CD4-positive, alpha-beta memory T cell (primary cell): ENCODE data around the gene ARF3. TPM values are rescaled to one million over a fixed set of nuclear protein-coding genes. Genes with fewer than 3 reads are reported as not detected.
A peak's percentile ranks its signal among the peaks of the same experiment; 100 is the strongest.
"Not testable (repeated sequence)": the region's sequence is repeated elsewhere in the genome, so short reads cannot be mapped to it uniquely, and the experiment has no call there.

Experiments used
- CTCF ChIA-PET: fragments of 350-600 bp; sonication (Branson Sonifier 250); formaldehyde crosslinking; loops from one replicate; lab custom pipeline; 2021; ENCODE audit warnings: inconsistent platforms; ENCODE audit not compliant: partially characterized antibody; lab: Charles Lee
- POLR2A ChIA-PET: fragments of 350-600 bp; sonication (Branson Sonifier 250); formaldehyde crosslinking; loops from one replicate; lab custom pipeline; 2021; ENCODE audit not compliant: partially characterized antibody; lab: Charles Lee
- DNase-seq, 5 donors: peaks; one replicate each; pipeline versions ENCODE4 v3.0.0 to v3.0.0-alpha.2; 2020 to 2022; ENCODE audit warnings: mixed read lengths in 1 of 5
- H3K27ac ChIP-seq: one replicate; pipeline ENCODE4 v1.7.0; 2013; ENCODE audit warnings: low read depth, low read length
- H3K27me3 ChIP-seq: 2 replicates; pipeline ENCODE4 v1.7.0; 2013; ENCODE audit warnings: mild to moderate bottlenecking, low read length, moderate library complexity; ENCODE audit not compliant: insufficient read depth
- H3K36me3 ChIP-seq: 2 replicates; pipeline ENCODE4 v1.7.0; 2013; ENCODE audit warnings: mild to moderate bottlenecking, low read length, moderate library complexity; ENCODE audit not compliant: insufficient read depth
- H3K4me1 ChIP-seq: 2 replicates; pipeline ENCODE4 v1.7.0; 2013; ENCODE audit warnings: mild to moderate bottlenecking, low read length, moderate library complexity; ENCODE audit not compliant: insufficient read depth
- H3K4me3 ChIP-seq, 2 donors: one replicate each; pipeline ENCODE4 v1.7.0; 2013; ENCODE audit warnings: low read length in 2 of 2, mild to moderate bottlenecking in 1 of 2
- H3K9me3 ChIP-seq, 2 donors: one replicate each; pipeline ENCODE4 v1.7.0; 2013; ENCODE audit warnings: low read length in 2 of 2, control low read depth in 1 of 2; ENCODE audit not compliant: control insufficient read depth in 1 of 2
- H3K27ac Mint-ChIP-seq, 7 donors: one replicate each; pipeline ENCODE4 v1.8.0; 2020 to 2021; ENCODE audit warnings: mixed read lengths in 7 of 7, mild to moderate bottlenecking in 6 of 7, inconsistent platforms in 3 of 7, moderate library complexity in 3 of 7
- H3K27me3 Mint-ChIP-seq, 2 donors: one replicate each; pipeline ENCODE4 v1.8.0; 2020 to 2021; ENCODE audit warnings: mixed read lengths in 2 of 2
- H3K36me3 Mint-ChIP-seq, 2 donors: one replicate each; pipeline ENCODE4 v1.8.0; 2020 to 2021; ENCODE audit warnings: mixed read lengths in 2 of 2, inconsistent platforms in 1 of 2, mild to moderate bottlenecking in 1 of 2
- H3K4me1 Mint-ChIP-seq, 4 donors: one replicate each; pipeline ENCODE4 v1.8.0; 2020 to 2021; ENCODE audit warnings: mixed read lengths in 4 of 4, mild to moderate bottlenecking in 1 of 4
- H3K4me3 Mint-ChIP-seq, 8 donors: one replicate each; pipeline ENCODE4 v1.8.0; 2020 to 2021; ENCODE audit warnings: mixed read lengths in 8 of 8, mild to moderate bottlenecking in 7 of 8, moderate library complexity in 6 of 8, inconsistent platforms in 3 of 8
- H3K9me3 Mint-ChIP-seq, 8 donors: one replicate each; pipeline ENCODE4 v1.8.0; 2020 to 2021; ENCODE audit warnings: mixed read lengths in 8 of 8, mild to moderate bottlenecking in 5 of 8, inconsistent platforms in 3 of 8, moderate library complexity in 1 of 8
- intact Hi-C: fragments of 100-400 bp; cut with micrococcal nuclease; formaldehyde crosslinking; loops from one replicate; pipeline ENCODE4 v1.15.1; 2023
- polyA plus RNA-seq, 2 donors: library from polyadenylated mRNA; unstranded; fragments of 300-500 nt; fragmentation: Illumina TruSeq; gene quantifications; one replicate each; pipeline ENCODE4 v1.2.3, GENCODE V29; 2021
- total RNA-seq, 2 experiments: library from RNA; stranded (reverse); gene quantifications; one replicate each; pipeline ENCODE4 v1.2.3, GENCODE V29; 2021

Gene ARF3
- total and polyA plus RNA-seq, 4 experiments from 2014 or later, result 22.6 to 77.5 (median 50.5) TPM

GRCh38 chr12:48910196-48910595, 47.1 kb downstream of the ARF3 start:
- Histone ChIP-seq H3K4me1 (no peaks in the 10 kb centered on the region), H3K9me3 (no peaks in the 10 kb centered on the region), H3K4me3 (no peak overlapping the region), H3K27ac (no peak overlapping the region), H3K27me3 (no peaks in the 10 kb centered on the region), H3K36me3 (no peaks in the 10 kb centered on the region)
- Mint-ChIP-seq H3K4me1 (no peaks in the 10 kb centered on the region), H3K27me3 (peaks cover 0 to 4% of the 10 kb centered on the region in 2 donors), H3K36me3 (no peaks in the 10 kb centered on the region), H3K9me3 (peaks cover 0 to 2% (median 0%) of the 10 kb centered on the region in 8 donors), H3K4me3 (no peak overlapping the region), H3K27ac (no peak overlapping the region)
- DNase-seq, result no peak
- POLR2A ChIA-PET, result interaction anchor here (0.6 to 1.2 kb wide), 2 partner anchors 14 to 26 kb away, joined by 4 read pairs; no protein-coding TSS in a partner anchor
- intact Hi-C loops, result no loop called here
- CTCF ChIA-PET, result interaction anchor here (0.7 to 3.1 kb wide), 10 partner anchors 11 to 78 kb away, joined by 3 to 11 read pairs (median 4); partner anchors contain the start of genes ARF3 and DDX23

GRCh38 chr12:48909698-48910097, 47.6 kb downstream of the ARF3 start:
- H3K4me3 Mint-ChIP-seq, result not testable (repeated sequence)

GRCh38 chr12:48907245-48907644, 50.0 kb downstream of the ARF3 start:
- Histone ChIP-seq H3K36me3 (no peaks in the 10 kb centered on the region), H3K27me3 (no peaks in the 10 kb centered on the region), H3K9me3 (no peaks in the 10 kb centered on the region), H3K27ac (no peak overlapping the region), H3K4me3 (no peak overlapping the region), H3K4me1 (peaks cover 6% of the 10 kb centered on the region)
- ChIA-PET POLR2A (interaction anchor here (2.3 kb wide), 1 partner anchor 18 kb away, joined by 6 read pairs; the partner anchor contains the start of gene FKBP11), CTCF (interaction anchor here (0.8 to 9.9 kb wide), 3 partner anchors 16 to 29 kb away, joined by 3 to 153 read pairs (median 82); partner anchors contain the start of gene FKBP11)
- intact Hi-C loops, result no loop called here
- H3K4me1 Mint-ChIP-seq, result peaks cover 2 to 13% (median 7%) of the 10 kb centered on the region in 4 donors
- H3K27ac Mint-ChIP-seq, result no peak overlapping the region
- DNase-seq, result no peak
- H3K27me3 Mint-ChIP-seq, result peaks cover 0 to 4% of the 10 kb centered on the region in 2 donors
- no peaks in the 10 kb centered on the region for H3K36me3 Mint-ChIP-seq
- peaks cover 0 to 2% (median 0%) of the 10 kb centered on the region in 8 donors for H3K9me3 Mint-ChIP-seq
- H3K4me3 Mint-ChIP-seq, result no peak overlapping the region

More at GRCh38 chr12:48909698-48910097, 47.6 kb downstream of the ARF3 start:
- H3K4me1 Mint-ChIP-seq, H3K9me3 Mint-ChIP-seq, H3K27ac Mint-ChIP-seq, H3K27me3 Mint-ChIP-seq, intact Hi-C loops, H3K4me3 ChIP-seq, H3K4me1 ChIP-seq, H3K36me3 ChIP-seq, H3K36me3 Mint-ChIP-seq, H3K27ac ChIP-seq, H3K27me3 ChIP-seq, DNase-seq, H3K9me3 ChIP-seq: not testable (repeated sequence)
- CTCF ChIA-PET, result interaction anchor here (0.7 to 3.1 kb wide), 6 partner anchors 11 to 57 kb away, joined by 3 to 11 read pairs (median 4); partner anchors contain the start of gene DDX23
- POLR2A ChIA-PET, result interaction anchor here (0.6 to 1.2 kb wide), 2 partner anchors 14 to 27 kb away, joined by 4 read pairs; no protein-coding TSS in a partner anchor

- Histone ChIP-seq H3K27ac (no peak overlapping the region), H3K36me3 (no peaks in the 10 kb centered on the region), H3K9me3 (no peaks in the 10 kb centered on the region), H3K27me3 (no peaks in the 10 kb centered on the region), H3K4me3 (peak overlapping the region in 1 of 2 donors; percentile 36), H3K4me1 (peaks cover 6% of the 10 kb centered on the region)
- CTCF ChIA-PET, result interaction anchor here (0.6 to 9.9 kb wide), 22 partner anchors 9 to 184 kb away, joined by 3 to 153 read pairs (median 8); partner anchors contain the start of genes ARF3, DDX23, FKBP11 and RND1
- H3K9me3 Mint-ChIP-seq, result no peaks in the 10 kb centered on the region
- no peaks in the 10 kb centered on the region for H3K36me3 Mint-ChIP-seq
- peak overlapping the region in 6 of 7 donors; percentile 76 to 92 (median 89) for H3K27ac Mint-ChIP-seq
- DNase-seq, result peak; percentile 81 to 89 (median 82)
- POLR2A ChIA-PET, result interaction anchor here (0.6 to 3.1 kb wide), 12 partner anchors 11 to 227 kb away, joined by 3 to 35 read pairs (median 5); partner anchors contain the start of genes ARF3, DDX23, FKBP11 and TUBA1B
- intact Hi-C loops, result loop anchor here (1.0 to 5.0 kb wide), 4 partner anchors 21 to 84 kb away; partner anchors contain the start of genes FKBP11 and WNT1
- H3K4me3 Mint-ChIP-seq, result peak overlapping the region; percentile 68 to 86 (median 82)
- peaks cover 2 to 13% (median 7%) of the 10 kb centered on the region in 4 donors for H3K4me1 Mint-ChIP-seq
- H3K27me3 Mint-ChIP-seq, result peaks cover 0 to 4% of the 10 kb centered on the region in 2 donors
Measured at GRCh38 chr12:48903982-48904411, 53.3 kb downstream of the ARF3 start.

GRCh38 chr12:48903363-48903981, 53.8 kb downstream of the ARF3 start:
- no peak overlapping the region for H3K27ac ChIP-seq
- CTCF ChIA-PET, result interaction anchor here (0.9 to 9.9 kb wide), 22 partner anchors 9 to 184 kb away, joined by 3 to 153 read pairs (median 8); partner anchors contain the start of genes ARF3, DDX23, FKBP11 and RND1
- H3K36me3 Mint-ChIP-seq, result no peaks in the 10 kb centered on the region
- no peaks in the 10 kb centered on the region for H3K36me3 ChIP-seq
- no peaks in the 10 kb centered on the region for H3K27me3 ChIP-seq
- peak overlapping the region in 2 of 7 donors; percentile 70 to 73 for H3K27ac Mint-ChIP-seq
- peaks cover 0 to 4% of the 10 kb centered on the region in 2 donors for H3K27me3 Mint-ChIP-seq
- intact Hi-C loops, result loop anchor here (5.0 kb wide), 1 partner anchor 74 kb away; the partner anchor contains the start of gene WNT1
- POLR2A ChIA-PET, result interaction anchor here (0.8 to 3.1 kb wide), 11 partner anchors 14 to 85 kb away, joined by 3 to 35 read pairs (median 5); partner anchors contain the start of genes ARF3, DDX23, FKBP11 and RND1
- no peaks in the 10 kb centered on the region for H3K9me3 ChIP-seq
- H3K4me3 Mint-ChIP-seq, result peak overlapping the region in 6 of 8 donors; percentile 17 to 72 (median 48)
- H3K9me3 Mint-ChIP-seq, result no peaks in the 10 kb centered on the region
- H3K4me3 ChIP-seq, result no peak overlapping the region
- no peak for DNase-seq
- peaks cover 2 to 13% (median 7%) of the 10 kb centered on the region in 4 donors for H3K4me1 Mint-ChIP-seq
- peaks cover 6% of the 10 kb centered on the region for H3K4me1 ChIP-seq

GRCh38 chr12:48901278-48901677, 56.0 kb downstream of the ARF3 start:
- CTCF ChIA-PET, result interaction anchor here (0.9 to 9.9 kb wide), 9 partner anchors 11 to 95 kb away, joined by 3 to 153 read pairs (median 4); partner anchors contain the start of genes DDX23 and FKBP11
- H3K27me3 ChIP-seq, result no peaks in the 10 kb centered on the region

More at GRCh38 chr12:48901278-48901677, 56.0 kb downstream of the ARF3 start:
- DNase-seq, result no peak
- Mint-ChIP-seq H3K4me3 (no peak overlapping the region), H3K36me3 (no peaks in the 10 kb centered on the region), H3K4me1 (peaks cover 2 to 13% (median 7%) of the 10 kb centered on the region in 4 donors), H3K27me3 (no peaks in the 10 kb centered on the region), H3K9me3 (no peaks in the 10 kb centered on the region), H3K27ac (no peak overlapping the region)
- no peak overlapping the region for H3K27ac ChIP-seq
- peaks cover 6% of the 10 kb centered on the region for H3K4me1 ChIP-seq
- intact Hi-C loops, result loop anchor here (5.0 kb wide), 1 partner anchor 76 kb away; the partner anchor contains the start of gene WNT1
- no peaks in the 10 kb centered on the region for H3K9me3 ChIP-seq
- no peak overlapping the region for H3K4me3 ChIP-seq
- POLR2A ChIA-PET, result interaction anchor here (0.6 kb wide), 1 partner anchor 43 kb away, joined by 3 read pairs; no protein-coding TSS in a partner anchor
- no peaks in the 10 kb centered on the region for H3K36me3 ChIP-seq
